ENCODE results near the gene SCO2.

Gene SCO2

GRCh38 chr22:50473855-50474671 lies 51.3 kb downstream of the SCO2 start:
- DNase-seq: no peak

All from NCI-H1436 treated with DMSO at 0.1 percent for 48 hours (cell line).